ENCODE results near the gene C1orf115.

DNA sequence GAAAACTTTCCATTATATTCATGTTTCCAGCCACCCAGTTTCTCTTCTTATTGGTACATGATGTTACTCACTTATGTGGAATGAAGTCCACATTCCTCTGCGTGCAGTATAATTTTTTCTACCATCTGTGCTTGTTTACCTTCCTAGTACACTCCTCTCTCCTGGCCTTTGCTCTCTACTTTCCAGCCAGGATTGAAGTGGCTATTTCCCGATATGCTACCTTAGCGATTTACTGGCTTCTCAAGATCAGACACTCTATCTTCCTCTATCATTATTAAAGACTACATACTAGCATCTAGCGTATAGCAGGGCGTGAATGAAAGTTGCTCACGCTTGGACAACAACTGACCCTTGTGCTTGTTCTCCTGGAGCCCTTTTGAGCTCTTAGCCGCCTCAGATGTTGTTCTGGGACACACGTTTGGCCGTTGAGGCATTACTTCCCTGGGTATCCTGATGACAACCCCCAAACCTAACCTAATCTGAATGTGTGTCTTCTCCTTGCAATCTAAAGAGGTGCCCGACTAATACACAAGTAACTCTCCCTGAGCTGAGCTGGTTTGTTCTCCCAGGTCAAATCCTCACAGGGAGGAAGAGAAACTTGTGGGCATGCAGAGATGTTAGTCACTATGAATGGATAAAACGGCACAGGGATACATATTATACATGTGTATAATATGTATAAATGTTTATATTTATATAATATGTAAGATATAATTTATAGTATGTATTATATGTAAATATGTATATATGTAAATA is 44.6 kb downstream of the C1orf115 start:
- TF ChIP-seq, protein P1, sequence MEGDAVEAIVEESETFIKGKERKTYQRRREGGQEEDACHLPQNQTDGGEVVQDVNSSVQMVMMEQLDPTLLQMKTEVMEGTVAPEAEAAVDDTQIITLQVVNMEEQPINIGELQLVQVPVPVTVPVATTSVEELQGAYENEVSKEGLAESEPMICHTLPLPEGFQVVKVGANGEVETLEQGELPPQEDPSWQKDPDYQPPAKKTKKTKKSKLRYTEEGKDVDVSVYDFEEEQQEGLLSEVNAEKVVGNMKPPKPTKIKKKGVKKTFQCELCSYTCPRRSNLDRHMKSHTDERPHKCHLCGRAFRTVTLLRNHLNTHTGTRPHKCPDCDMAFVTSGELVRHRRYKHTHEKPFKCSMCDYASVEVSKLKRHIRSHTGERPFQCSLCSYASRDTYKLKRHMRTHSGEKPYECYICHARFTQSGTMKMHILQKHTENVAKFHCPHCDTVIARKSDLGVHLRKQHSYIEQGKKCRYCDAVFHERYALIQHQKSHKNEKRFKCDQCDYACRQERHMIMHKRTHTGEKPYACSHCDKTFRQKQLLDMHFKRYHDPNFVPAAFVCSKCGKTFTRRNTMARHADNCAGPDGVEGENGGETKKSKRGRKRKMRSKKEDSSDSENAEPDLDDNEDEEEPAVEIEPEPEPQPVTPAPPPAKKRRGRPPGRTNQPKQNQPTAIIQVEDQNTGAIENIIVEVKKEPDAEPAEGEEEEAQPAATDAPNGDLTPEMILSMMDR (IDR thresholded peaks at IDR 0.05; ENCODE audit: insufficient read depth, low read length, poor library complexity, severe bottlenecking): no peak
- no peak for TF ChIP-seq EZH2phosphoT487 (conservative IDR thresholded peaks at IDR 0.05; ENCODE audit: low read length)
